Rectal smooth muscle tissue (tissue), 1 donor: ENCODE measurements around the gene HSF5.
"Not testable (repeated sequence)": the region's sequence is repeated elsewhere in the genome, so short reads cannot be mapped to it uniquely, and the experiment has no call there.

Experiments used
- H3K27ac ChIP-seq: one replicate; pipeline ENCODE4 v1.7.0; 2013; ENCODE audit warnings: low read depth, low read length, inconsistent platforms
- H3K27me3 ChIP-seq: one replicate; pipeline ENCODE4 v1.7.0; 2013; ENCODE audit warnings: low read length; ENCODE audit not compliant: control insufficient read depth, insufficient read depth
- H3K36me3 ChIP-seq: one replicate; pipeline ENCODE4 v1.7.0; 2013; ENCODE audit warnings: low read length; ENCODE audit not compliant: control insufficient read depth, insufficient read depth
- H3K4me1 ChIP-seq: one replicate; pipeline ENCODE4 v1.7.0; 2013; ENCODE audit warnings: low read length; ENCODE audit not compliant: control insufficient read depth, insufficient read depth
- H3K4me3 ChIP-seq: one replicate; pipeline ENCODE4 v1.7.0; 2013; ENCODE audit warnings: low read length
- H3K9ac ChIP-seq: one replicate; pipeline ENCODE4 v1.7.0; 2013; ENCODE audit warnings: low read length

Gene HSF5

GRCh38 chr17:58513965-58514769 lies 26.0 kb upstream of the HSF5 start, which contains the start of gene MTMR4:
TSS of gene MTMR4 (minus strand) at chr17:58514638. CDS start at chr17:58514407, 231 bp downstream.
- H3K4me3 ChIP-seq, result peak within 1 kb of the TSS; percentile 71
- no peak within 1 kb of the TSS for H3K9ac ChIP-seq
- H3K27ac ChIP-seq, result peak within 1 kb of the TSS; percentile 57
- H3K4me1 ChIP-seq, result peaks cover 13% of the 10 kb centered on the region
- no peaks in the 10 kb centered on the region for H3K27me3 ChIP-seq
- H3K36me3 ChIP-seq, result peaks cover 22% of the 10 kb centered on the region

GRCh38 chr17:58513267-58513964 lies 25.2 kb upstream of the HSF5 start:
- peak overlapping the region; percentile 71 for H3K4me3 ChIP-seq
- no peak overlapping the region for H3K27ac ChIP-seq
- H3K4me1 ChIP-seq, result peaks cover 13% of the 10 kb centered on the region
- peaks cover 29% of the 10 kb centered on the region for H3K36me3 ChIP-seq
- H3K9ac ChIP-seq, result no peak overlapping the region
- H3K27me3 ChIP-seq, result no peaks in the 10 kb centered on the region

GRCh38 chr17:58510075-58510474 lies 21.9 kb upstream of the HSF5 start:
- Histone ChIP-seq H3K4me3 (no peak overlapping the region), H3K9ac (no peak overlapping the region), H3K36me3 (peaks cover 37% of the 10 kb centered on the region), H3K27me3 (no peaks in the 10 kb centered on the region), H3K4me1 (peaks cover 4% of the 10 kb centered on the region), H3K27ac (no peak overlapping the region)

GRCh38 chr17:58508341-58509067 lies 20.3 kb upstream of the HSF5 start:
- Histone ChIP-seq H3K27ac (no peak overlapping the region), H3K36me3 (peaks cover 51% of the 10 kb centered on the region), H3K4me3 (no peak overlapping the region), H3K4me1 (no peaks in the 10 kb centered on the region), H3K9ac (no peak overlapping the region), H3K27me3 (no peaks in the 10 kb centered on the region)

GRCh38 chr17:58507123-58507634 lies 19.0 kb upstream of the HSF5 start:
- Histone ChIP-seq H3K4me3 (no peak overlapping the region), H3K9ac (no peak overlapping the region), H3K36me3 (peaks cover 54% of the 10 kb centered on the region), H3K4me1 (no peaks in the 10 kb centered on the region), H3K27me3 (no peaks in the 10 kb centered on the region), H3K27ac (no peak overlapping the region)

GRCh38 chr17:58506354-58507080 lies 18.3 kb upstream of the HSF5 start:
- peaks cover 52% of the 10 kb centered on the region for H3K36me3 ChIP-seq
- no peaks in the 10 kb centered on the region for H3K27me3 ChIP-seq
- no peak overlapping the region for H3K9ac ChIP-seq

GRCh38 chr17:58504826-58505351 lies 16.7 kb upstream of the HSF5 start:
- no peaks in the 10 kb centered on the region for H3K4me1 ChIP-seq
- no peaks in the 10 kb centered on the region for H3K27me3 ChIP-seq
- H3K4me3 ChIP-seq, result no peak overlapping the region
- no peak overlapping the region for H3K27ac ChIP-seq
- no peak overlapping the region for H3K9ac ChIP-seq
- H3K36me3 ChIP-seq, result peaks cover 45% of the 10 kb centered on the region

More at GRCh38 chr17:58506354-58507080, 18.3 kb upstream of the HSF5 start:
- no peak overlapping the region for H3K27ac ChIP-seq
- no peak overlapping the region for H3K4me3 ChIP-seq
- H3K4me1 ChIP-seq, result no peaks in the 10 kb centered on the region

GRCh38 chr17:58503866-58504265 lies 15.7 kb upstream of the HSF5 start:
- Histone ChIP-seq H3K4me3 (no peak overlapping the region), H3K36me3 (peaks cover 41% of the 10 kb centered on the region), H3K27ac (no peak overlapping the region), H3K27me3 (no peaks in the 10 kb centered on the region), H3K4me1 (no peaks in the 10 kb centered on the region), H3K9ac (no peak overlapping the region)

- not testable (repeated sequence) for H3K27me3 ChIP-seq, H3K27ac ChIP-seq, H3K9ac ChIP-seq, H3K4me3 ChIP-seq, H3K4me1 ChIP-seq
- peaks cover 33% of the 10 kb centered on the region for H3K36me3 ChIP-seq
These were observed 14.9 kb upstream of the HSF5 start for GRCh38 chr17:58503134-58503533.

- H3K27ac ChIP-seq, result no peak overlapping the region
- H3K9ac ChIP-seq, result no peak overlapping the region
- H3K4me1 ChIP-seq, result no peaks in the 10 kb centered on the region
- peaks cover 35% of the 10 kb centered on the region for H3K36me3 ChIP-seq
- H3K4me3 ChIP-seq, result no peak overlapping the region
- no peaks in the 10 kb centered on the region for H3K27me3 ChIP-seq
These were observed 13.2 kb upstream of the HSF5 start for GRCh38 chr17:58501451-58501850.

GRCh38 chr17:58498177-58498828 lies 10.1 kb upstream of the HSF5 start:
- no peaks in the 10 kb centered on the region for H3K27me3 ChIP-seq
- peaks cover 38% of the 10 kb centered on the region for H3K36me3 ChIP-seq
- H3K27ac ChIP-seq, result no peak overlapping the region
- H3K9ac ChIP-seq, result no peak overlapping the region
- no peaks in the 10 kb centered on the region for H3K4me1 ChIP-seq
- H3K4me3 ChIP-seq, result no peak overlapping the region
